Epithelial cell of prostate (primary cell): ENCODE measurements around the gene CHST12.

Experiments used
- DNase-seq: peaks from one replicate; pipeline ENCODE4 v3.0.0-alpha.2; 2011; ENCODE audit warnings: low read depth, low spot score
- H3K27ac ChIP-seq: fragments of 450-650 bp; 2 replicates; pipeline ENCODE4 v1.5.1; 2017; ENCODE audit warnings: mild to moderate bottlenecking

The CHST12 gene

GRCh38 chr7:2432910-2433712, 29.7 kb downstream of the CHST12 start:
- H3K27ac ChIP-seq: no peak overlapping the region
- DNase-seq: no peak

DNA sequence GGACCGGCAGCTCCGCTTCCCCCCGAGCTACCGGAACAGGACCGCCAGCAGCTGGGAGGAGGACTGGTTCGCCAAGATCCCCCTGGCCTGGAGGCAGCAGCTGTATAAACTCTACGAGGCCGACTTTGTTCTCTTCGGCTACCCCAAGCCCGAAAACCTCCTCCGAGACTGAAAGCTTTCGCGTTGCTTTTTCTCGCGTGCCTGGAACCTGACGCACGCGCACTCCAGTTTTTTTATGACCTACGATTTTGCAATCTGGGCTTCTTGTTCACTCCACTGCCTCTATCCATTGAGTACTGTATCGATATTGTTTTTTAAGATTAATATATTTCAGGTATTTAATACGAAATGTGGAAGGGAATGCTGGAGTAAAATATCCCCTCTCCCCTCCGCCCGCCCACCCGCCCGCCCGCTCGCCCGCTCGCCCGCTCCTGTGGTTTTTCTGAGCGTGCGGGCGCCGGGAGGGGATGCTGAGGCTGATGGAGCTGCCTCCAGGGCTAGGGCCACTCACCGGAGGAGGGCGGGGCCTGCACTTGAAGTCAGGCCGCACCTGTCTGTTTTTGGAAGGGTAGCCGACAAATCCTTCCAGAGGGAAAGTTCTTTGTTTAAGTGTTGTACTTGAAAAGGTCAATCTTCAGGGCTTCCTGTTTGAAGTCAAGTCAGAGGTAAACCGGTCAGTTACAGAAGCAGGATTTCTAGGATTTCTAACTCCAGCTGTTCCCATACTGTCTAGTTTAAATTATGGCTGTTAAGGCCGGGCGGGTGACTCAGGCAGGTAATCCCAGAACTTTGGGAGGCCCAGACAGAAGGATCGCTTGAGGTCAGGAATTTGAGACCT, 30.5 kb downstream of the CHST12 start:
- DNase-seq: no peak
- no peak overlapping the region for H3K27ac ChIP-seq

GRCh38 chr7:2435146-2435545, 31.7 kb downstream of the CHST12 start:
- DNase-seq: no peak

GRCh38 chr7:2436341-2437104, 33.1 kb downstream of the CHST12 start:
- DNase-seq: no peak
- H3K27ac ChIP-seq: no peak overlapping the region

More at GRCh38 chr7:2435146-2435545, 31.7 kb downstream of the CHST12 start:
- no peak overlapping the region for H3K27ac ChIP-seq

- H3K27ac ChIP-seq: no peak overlapping the region
- no peak for DNase-seq
Observed at GRCh38 chr7:2437136-2437535, 33.7 kb downstream of the CHST12 start.

- no peak for DNase-seq
Observed at GRCh38 chr7:2437537-2438148, 34.2 kb downstream of the CHST12 start.

GRCh38 chr7:2438186-2438585, 34.8 kb downstream of the CHST12 start:
- H3K27ac ChIP-seq: no peak overlapping the region
- DNase-seq: no peak

More at GRCh38 chr7:2437537-2438148, 34.2 kb downstream of the CHST12 start:
- H3K27ac ChIP-seq: no peak overlapping the region

- no peak for DNase-seq
- no peak overlapping the region for H3K27ac ChIP-seq
Observed at GRCh38 chr7:2438775-2439174, 35.4 kb downstream of the CHST12 start.

DNA sequence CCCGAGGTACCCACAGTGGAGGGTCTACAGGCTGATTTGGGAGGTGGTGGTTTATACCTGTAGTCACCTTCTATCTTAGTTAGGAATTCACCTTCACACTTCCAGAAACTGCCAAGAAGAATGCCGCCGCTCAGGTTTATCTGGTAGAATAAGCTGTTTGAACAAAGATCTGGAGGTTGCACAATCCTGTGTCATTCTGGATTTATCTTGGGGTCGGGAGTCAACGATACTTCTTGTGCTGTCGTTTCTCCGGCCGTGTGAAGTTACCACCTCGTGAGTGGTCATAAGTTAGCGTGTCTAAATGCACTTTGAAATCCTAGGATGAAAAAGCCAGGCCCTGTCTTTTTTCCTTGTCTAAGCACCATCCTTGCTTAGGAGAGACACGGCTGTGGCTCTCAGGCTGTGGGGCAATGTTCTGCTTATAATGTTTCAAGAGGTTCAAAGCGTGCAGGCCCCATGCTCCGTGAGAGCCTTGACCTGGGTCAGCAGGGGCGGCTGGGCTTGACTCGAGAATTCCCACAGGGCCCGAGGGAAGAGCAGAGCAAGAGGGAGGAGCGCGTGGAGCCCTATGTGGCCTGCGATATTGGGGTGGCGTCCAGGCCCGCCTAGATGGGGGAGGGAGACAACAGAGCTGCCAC, 37.3 kb downstream of the CHST12 start:
- DNase-seq: peak; percentile 34
- H3K27ac ChIP-seq: no peak overlapping the region

DNA sequence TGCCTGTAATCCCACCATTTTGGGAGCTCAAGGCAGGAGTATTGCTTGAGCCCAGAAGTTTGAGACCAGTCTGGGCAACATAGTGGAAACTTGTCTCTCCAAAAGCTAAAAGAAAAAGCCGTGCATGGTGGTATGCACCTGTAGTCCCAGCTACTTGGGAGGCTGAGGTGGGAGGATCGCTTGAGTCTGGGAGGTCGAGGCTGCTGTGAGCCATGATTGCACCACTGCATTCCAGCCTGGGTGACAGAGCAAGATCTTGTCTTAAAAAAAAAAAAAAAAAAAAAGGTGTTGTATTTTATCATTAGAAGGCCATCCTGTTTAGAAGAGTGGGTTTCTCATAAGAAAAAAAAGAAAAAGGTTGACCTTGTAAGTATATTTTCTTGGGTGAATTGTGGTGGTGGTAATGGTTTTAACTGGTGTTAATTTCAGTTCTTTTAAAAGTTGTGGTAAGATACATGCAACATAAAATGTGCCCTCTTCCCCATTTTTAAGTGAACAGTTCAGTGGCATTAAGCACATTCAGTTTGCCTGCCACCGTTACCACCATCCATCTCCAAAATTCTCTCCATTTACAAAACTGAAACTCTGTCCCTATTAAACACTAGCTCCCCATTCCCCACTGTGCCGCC, 38.1 kb downstream of the CHST12 start:
- no peak overlapping the region for H3K27ac ChIP-seq
- DNase-seq: no peak

- no peak overlapping the region for H3K27ac ChIP-seq
- no peak for DNase-seq
Observed at GRCh38 chr7:2443491-2443890, 40.1 kb downstream of the CHST12 start.

GRCh38 chr7:2444476-2444875, 41.1 kb downstream of the CHST12 start:
- no peak overlapping the region for H3K27ac ChIP-seq

DNA sequence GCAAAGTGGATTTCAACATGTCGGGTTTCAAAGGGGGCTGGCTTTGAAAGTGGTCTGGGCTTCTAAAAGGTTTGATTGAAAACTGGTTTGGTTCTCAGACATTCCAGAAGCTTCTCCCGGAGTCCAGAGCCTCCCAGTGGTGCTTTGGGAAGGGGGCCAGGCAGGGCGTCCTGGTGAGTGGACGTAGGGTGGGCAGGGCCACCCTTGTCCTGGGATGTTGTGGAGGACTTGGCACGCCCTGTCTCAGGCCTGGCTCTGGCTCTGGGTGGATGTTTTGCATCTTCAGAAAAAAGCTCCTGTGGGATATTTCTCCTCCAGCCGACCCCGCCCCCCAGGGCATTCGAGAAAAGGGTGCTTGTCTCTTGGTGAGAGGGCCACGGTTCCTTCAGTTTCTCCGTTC, 41.6 kb downstream of the CHST12 start:
- DNase-seq: no peak
- H3K27ac ChIP-seq: no peak overlapping the region

More at GRCh38 chr7:2444476-2444875, 41.1 kb downstream of the CHST12 start:
- DNase-seq: no peak

- no peak for DNase-seq
- H3K27ac ChIP-seq: no peak overlapping the region
Observed at GRCh38 chr7:2445898-2446555, 42.6 kb downstream of the CHST12 start.

DNA sequence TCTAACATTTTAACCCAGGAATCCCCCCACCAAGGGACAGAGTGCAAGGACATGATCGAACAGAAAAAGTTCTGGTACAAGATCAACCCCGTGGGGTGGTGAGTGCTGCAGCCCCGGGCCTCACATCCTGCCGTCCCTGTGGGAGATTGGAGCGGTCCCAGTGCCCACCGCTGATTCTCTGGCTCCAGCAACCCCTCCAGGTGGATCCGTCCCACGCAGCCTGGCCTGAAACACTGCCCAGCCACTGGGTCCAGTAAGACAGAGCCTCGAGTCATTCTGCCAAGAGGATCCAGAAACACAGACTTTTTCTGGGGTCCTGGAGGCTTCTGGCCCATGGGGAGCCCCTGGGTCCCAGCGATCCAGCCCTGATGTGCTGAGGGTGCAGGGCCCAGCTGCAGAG, 43.3 kb downstream of the CHST12 start:
- H3K27ac ChIP-seq: no peak overlapping the region
- no peak for DNase-seq

DNA sequence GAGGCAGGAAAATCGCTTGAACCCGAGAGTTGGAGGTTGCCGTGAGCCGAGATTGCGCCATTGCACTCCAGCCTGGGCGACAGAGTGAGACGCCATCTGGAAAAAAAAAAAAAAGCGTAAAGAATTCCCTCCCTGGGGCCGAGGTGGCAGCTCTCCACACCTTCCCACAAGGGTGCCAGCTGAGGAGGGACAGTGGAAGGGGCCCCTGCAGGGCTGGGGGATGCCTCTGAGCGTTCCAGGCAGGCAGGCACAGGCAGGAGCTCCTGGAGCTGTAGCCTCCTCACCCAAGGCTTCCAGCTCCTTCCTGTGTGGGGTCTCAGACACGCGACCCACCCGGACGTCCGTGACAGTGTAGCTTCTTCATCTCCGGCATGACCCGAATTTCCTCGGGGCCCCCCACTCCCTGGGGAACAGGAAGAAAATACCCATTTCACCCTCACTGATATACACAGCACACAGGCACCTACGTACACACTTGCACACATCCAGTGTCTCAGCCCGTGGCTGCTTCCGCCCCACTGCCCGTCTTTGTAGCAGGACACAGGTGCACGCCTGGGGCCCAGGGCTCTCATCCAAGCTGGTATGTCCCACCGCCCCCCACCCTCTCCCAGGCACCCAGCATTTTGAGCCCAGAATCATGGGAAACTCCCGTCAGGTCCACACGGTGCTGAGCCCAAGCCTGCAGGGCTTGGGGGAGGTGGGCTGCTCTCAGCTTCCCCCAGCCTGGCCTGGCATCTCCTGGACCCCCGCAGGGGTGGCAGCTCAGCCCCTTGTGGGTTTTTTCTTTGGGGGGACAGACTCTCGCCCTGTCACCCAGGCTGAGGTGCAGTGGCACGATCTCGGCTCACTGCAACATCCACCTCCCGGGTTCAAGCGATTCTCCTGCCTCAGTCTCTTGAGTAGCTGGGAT, 47.0 kb downstream of the CHST12 start:
- DNase-seq: no peak
- no peak overlapping the region for H3K27ac ChIP-seq

- DNase-seq: no peak
- H3K27ac ChIP-seq: no peak overlapping the region
Observed at GRCh38 chr7:2451171-2452073, 48.0 kb downstream of the CHST12 start.
